Ishikawa (cell line): Measurements from ENCODE around the gene TMEM263.

Experiments
- CEBPB ChIP-seq: IDR thresholded peaks from 2 replicates; pipeline ENCODE4 v1.6.1; 2012
- CREB1 ChIP-seq: IDR thresholded peaks from 2 replicates; pipeline ENCODE4 v1.6.1; 2012; ENCODE audit warnings: low read depth
- EGR1 ChIP-seq: IDR thresholded peaks from 2 replicates; pipeline ENCODE4 v1.6.1; 2012
- EP300 ChIP-seq: IDR thresholded peaks from 2 replicates; pipeline ENCODE4 v1.6.1; 2012; ENCODE audit warnings: borderline replicate concordance
- FOXM1 ChIP-seq: IDR thresholded peaks from 2 replicates; pipeline ENCODE4 v1.6.1; 2012; ENCODE audit warnings: low read depth, borderline replicate concordance
- NFIC ChIP-seq: IDR thresholded peaks from 2 replicates; pipeline ENCODE4 v1.6.1; 2012
- RAD21 ChIP-seq: IDR thresholded peaks from 2 replicates; pipeline ENCODE4 v1.6.1; 2012; ENCODE audit warnings: low read depth
- REST ChIP-seq: IDR thresholded peaks from 2 replicates; pipeline ENCODE4 v1.6.1; 2012; ENCODE audit warnings: low read depth, mild to moderate bottlenecking
- TAF1 ChIP-seq: IDR thresholded peaks from 2 replicates; pipeline ENCODE4 v1.6.1; 2012; ENCODE audit warnings: low read depth, mild to moderate bottlenecking
- TCF12 ChIP-seq: IDR thresholded peaks from 2 replicates; pipeline ENCODE4 v1.6.1; 2012; ENCODE audit warnings: low read depth
- TEAD4 ChIP-seq: IDR thresholded peaks from 2 replicates; pipeline ENCODE4 v1.6.1; 2012
- YY1 ChIP-seq: IDR thresholded peaks from 2 replicates; pipeline ENCODE4 v1.6.1; 2012; ENCODE audit warnings: low read depth
- ZBTB7A ChIP-seq: IDR thresholded peaks from 2 replicates; pipeline ENCODE4 v1.6.1; 2012; ENCODE audit warnings: low read depth
- TF ChIP-seq, protein P1 (sequence below): IDR thresholded peaks from 2 replicates; pipeline ENCODE4 v1.6.1; 2012
- TF ChIP-seq, protein P2 (sequence below): IDR thresholded peaks from 2 replicates; pipeline ENCODE4 v1.6.1; 2012

The TMEM263 gene

GRCh38 chr12:106955377-106956047 lies at the start of gene TMEM263:
TMEM263 (plus strand) TSS chr12:106955907; CDS start chr12:106967117, 11,210 bp downstream.
- TF ChIP-seq NFIC (no peak), RAD21 (no peak), TAF1 (peak; percentile 86), CEBPB (no peak), FOXM1 (no peak), TCF12 (peak; percentile 32; the same call in 1 of the 2 replicates), REST (no peak), YY1 (0 out of 2 replicates have a peak, but pooled peaks have one; percentile 25), ZBTB7A (peak; percentile 93), EGR1 (peak; percentile 69), CREB1 (0 out of 2 replicates have a peak, but pooled peaks have one; percentile 18)
- TF ChIP-seq, protein P1, sequence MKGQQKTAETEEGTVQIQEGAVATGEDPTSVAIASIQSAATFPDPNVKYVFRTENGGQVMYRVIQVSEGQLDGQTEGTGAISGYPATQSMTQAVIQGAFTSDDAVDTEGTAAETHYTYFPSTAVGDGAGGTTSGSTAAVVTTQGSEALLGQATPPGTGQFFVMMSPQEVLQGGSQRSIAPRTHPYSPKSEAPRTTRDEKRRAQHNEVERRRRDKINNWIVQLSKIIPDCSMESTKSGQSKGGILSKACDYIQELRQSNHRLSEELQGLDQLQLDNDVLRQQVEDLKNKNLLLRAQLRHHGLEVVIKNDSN, result no peak
- TF ChIP-seq, protein P2, sequence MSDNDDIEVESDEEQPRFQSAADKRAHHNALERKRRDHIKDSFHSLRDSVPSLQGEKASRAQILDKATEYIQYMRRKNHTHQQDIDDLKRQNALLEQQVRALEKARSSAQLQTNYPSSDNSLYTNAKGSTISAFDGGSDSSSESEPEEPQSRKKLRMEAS, result peak; percentile 70

DNA sequence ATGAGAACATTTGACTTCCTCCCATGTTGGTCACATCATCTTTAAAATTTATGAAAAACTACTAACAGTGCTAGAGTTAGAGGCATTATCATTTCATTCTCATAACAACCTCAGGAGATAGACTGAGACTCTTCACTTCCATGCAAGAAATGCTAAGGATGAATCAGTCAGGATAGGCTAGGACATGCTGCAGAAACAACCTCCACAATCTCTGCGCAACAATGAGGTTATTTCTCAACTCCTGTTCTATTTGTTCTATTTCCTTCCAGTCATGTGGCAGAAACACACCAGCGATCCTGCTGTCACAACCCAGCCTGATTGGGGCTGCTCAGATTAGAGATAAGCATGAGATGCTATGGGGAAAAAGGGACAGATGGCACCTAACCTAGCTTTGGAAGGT lies 49.0 kb upstream of the TMEM263 start:
- no peak for TF ChIP-seq YY1
- TF ChIP-seq CREB1, result no peak
- no peak for TF ChIP-seq TAF1
- no peak for TF ChIP-seq EGR1
- no peak for TF ChIP-seq TEAD4
- TF ChIP-seq ZBTB7A, result no peak

- TF ChIP-seq, protein P2, result no peak
- no peak for TF ChIP-seq RAD21
- no peak for TF ChIP-seq TAF1
- no peak for TF ChIP-seq EGR1
- TF ChIP-seq ZBTB7A, result no peak
- no peak for TF ChIP-seq NFIC
- TF ChIP-seq CEBPB, result no peak
- no peak for TF ChIP-seq FOXM1
- TF ChIP-seq CREB1, result no peak
- TF ChIP-seq YY1, result no peak
These were observed 48.3 kb upstream of the TMEM263 start for GRCh38 chr12:106907411-106907810.

DNA sequence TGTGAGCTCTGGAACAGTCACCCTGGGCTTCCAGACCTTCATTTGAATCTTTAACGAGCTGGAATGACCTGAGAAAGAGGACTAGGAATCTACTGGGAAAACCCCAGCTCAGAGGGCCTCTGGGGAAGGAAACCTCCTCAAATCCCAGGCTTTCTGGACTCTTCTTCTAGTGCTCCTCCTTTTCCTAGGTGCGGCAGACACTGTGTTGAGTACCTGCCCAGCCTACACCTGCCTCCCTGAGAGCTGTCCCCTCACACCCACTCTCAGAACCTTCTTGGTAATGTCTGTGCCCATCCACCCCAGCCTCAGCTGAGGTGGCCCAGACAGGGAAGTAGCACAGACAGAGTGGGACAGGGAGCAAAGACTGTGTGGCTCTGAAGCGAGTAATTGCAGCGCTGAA lies 47.9 kb upstream of the TMEM263 start:
- no peak for TF ChIP-seq EGR1
- no peak for TF ChIP-seq CREB1
- TF ChIP-seq CEBPB, result no peak
- TF ChIP-seq ZBTB7A, result no peak
- no peak for TF ChIP-seq TAF1
- no peak for TF ChIP-seq REST
- TF ChIP-seq NFIC, result no peak
- no peak for TF ChIP-seq EP300
- TF ChIP-seq RAD21, result no peak
- TF ChIP-seq, protein P2, result no peak

GRCh38 chr12:106908561-106908960 lies 47.1 kb upstream of the TMEM263 start:
- TF ChIP-seq EGR1, result no peak
- no peak for TF ChIP-seq EP300
- TF ChIP-seq TEAD4, result no peak
- no peak for TF ChIP-seq CREB1
- TF ChIP-seq REST, result no peak
- TF ChIP-seq RAD21, result no peak
- TF ChIP-seq NFIC, result no peak
- TF ChIP-seq FOXM1, result no peak
- no peak for TF ChIP-seq ZBTB7A
- no peak for TF ChIP-seq TAF1
- TF ChIP-seq, protein P1, result no peak
- no peak for TF ChIP-seq CEBPB
- no peak for TF ChIP-seq TCF12
- TF ChIP-seq YY1, result no peak
- TF ChIP-seq, protein P2, result no peak
